ENCODE measurements around the gene RLN3. TPM values are rescaled to one million over a fixed set of nuclear protein-coding genes. Genes with fewer than 3 reads are reported as not detected.
A peak's percentile ranks its signal among the peaks of the same experiment; 100 is the strongest.

RLN3 gene
- total and polyA plus RNA-seq, 2 experiments from 2014 or later: not detected

DNA sequence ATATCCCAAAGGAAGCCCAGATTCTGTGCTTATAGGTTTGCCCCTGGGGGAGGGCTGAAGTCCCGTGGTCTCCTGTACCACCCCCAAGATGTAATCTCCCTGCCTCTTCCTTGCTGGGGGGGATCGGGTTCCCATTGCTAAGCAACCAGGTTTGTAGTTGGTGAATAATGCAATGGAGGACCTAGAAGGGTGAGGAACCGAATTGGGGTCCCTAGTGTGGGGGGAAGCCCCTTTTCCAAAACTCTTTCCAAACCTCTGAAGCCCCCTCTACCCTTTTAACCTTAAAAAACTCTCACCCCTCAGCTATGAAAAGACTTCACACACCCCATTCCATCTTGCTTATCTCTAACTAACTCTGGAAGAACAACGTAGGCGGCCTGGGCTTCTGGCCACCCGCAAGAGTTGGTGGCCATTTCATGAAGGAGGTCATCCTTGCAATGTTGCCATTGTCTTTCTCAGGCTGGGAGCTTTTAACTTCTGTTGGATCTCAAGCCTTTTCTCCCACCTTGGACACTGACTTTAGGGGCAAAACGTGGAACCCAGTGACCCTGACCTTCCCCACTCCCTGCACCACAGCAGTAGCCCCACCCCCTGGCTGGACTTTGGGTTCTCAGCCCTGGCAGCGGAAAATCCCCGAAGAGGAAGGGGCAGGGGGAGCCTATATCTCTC lies 33.3 kb downstream of the RLN3 start (continued):
- TF ChIP-seq, protein P1, sequence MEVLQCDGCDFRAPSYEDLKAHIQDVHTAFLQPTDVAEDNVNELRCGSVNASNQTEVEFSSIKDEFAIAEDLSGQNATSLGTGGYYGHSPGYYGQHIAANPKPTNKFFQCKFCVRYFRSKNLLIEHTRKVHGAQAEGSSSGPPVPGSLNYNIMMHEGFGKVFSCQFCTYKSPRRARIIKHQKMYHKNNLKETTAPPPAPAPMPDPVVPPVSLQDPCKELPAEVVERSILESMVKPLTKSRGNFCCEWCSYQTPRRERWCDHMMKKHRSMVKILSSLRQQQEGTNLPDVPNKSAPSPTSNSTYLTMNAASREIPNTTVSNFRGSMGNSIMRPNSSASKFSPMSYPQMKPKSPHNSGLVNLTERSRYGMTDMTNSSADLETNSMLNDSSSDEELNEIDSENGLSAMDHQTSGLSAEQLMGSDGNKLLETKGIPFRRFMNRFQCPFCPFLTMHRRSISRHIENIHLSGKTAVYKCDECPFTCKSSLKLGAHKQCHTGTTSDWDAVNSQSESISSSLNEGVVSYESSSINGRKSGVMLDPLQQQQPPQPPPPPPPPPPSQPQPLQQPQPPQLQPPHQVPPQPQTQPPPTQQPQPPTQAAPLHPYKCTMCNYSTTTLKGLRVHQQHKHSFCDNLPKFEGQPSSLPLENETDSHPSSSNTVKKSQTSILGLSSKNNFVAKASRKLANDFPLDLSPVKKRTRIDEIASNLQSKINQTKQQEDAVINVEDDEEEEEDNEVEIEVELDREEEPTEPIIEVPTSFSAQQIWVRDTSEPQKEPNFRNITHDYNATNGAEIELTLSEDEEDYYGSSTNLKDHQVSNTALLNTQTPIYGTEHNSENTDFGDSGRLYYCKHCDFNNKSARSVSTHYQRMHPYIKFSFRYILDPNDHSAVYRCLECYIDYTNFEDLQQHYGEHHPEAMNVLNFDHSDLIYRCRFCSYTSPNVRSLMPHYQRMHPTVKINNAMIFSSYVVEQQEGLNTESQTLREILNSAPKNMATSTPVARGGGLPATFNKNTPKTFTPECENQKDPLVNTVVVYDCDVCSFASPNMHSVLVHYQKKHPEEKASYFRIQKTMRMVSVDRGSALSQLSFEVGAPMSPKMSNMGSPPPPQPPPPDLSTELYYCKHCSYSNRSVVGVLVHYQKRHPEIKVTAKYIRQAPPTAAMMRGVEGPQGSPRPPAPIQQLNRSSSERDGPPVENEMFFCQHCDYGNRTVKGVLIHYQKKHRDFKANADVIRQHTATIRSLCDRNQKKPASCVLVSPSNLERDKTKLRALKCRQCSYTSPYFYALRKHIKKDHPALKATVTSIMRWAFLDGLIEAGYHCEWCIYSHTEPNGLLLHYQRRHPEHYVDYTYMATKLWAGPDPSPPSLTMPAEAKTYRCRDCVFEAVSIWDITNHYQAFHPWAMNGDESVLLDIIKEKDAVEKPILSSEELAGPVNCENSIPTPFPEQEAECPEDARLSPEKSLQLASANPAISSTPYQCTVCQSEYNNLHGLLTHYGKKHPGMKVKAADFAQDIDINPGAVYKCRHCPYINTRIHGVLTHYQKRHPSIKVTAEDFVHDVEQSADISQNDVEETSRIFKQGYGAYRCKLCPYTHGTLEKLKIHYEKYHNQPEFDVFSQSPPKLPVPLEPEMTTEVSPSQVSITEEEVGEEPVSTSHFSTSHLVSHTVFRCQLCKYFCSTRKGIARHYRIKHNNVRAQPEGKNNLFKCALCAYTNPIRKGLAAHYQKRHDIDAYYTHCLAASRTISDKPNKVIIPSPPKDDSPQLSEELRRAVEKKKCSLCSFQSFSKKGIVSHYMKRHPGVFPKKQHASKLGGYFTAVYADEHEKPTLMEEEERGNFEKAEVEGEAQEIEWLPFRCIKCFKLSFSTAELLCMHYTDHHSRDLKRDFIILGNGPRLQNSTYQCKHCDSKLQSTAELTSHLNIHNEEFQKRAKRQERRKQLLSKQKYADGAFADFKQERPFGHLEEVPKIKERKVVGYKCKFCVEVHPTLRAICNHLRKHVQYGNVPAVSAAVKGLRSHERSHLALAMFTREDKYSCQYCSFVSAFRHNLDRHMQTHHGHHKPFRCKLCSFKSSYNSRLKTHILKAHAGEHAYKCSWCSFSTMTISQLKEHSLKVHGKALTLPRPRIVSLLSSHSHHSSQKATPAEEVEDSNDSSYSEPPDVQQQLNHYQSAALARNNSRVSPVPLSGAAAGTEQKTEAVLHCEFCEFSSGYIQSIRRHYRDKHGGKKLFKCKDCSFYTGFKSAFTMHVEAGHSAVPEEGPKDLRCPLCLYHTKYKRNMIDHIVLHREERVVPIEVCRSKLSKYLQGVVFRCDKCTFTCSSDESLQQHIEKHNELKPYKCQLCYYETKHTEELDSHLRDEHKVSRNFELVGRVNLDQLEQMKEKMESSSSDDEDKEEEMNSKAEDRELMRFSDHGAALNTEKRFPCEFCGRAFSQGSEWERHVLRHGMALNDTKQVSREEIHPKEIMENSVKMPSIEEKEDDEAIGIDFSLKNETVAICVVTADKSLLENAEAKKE (CRISPR knock-in tag; IDR thresholded peaks at IDR 0.05): no peak

- Histone ChIP-seq H3K9me2 (ENCODE audit: insufficient read depth) (no peaks in the 10 kb centered on the region), H3K27me3 (ENCODE audit: insufficient read depth) (peaks cover 25% of the 10 kb centered on the region), H3K4me2 (no peak within 1 kb of the TSS), H3K27ac (ENCODE audit: low read depth) (no peak within 1 kb of the TSS), H3K36me3 (ENCODE audit: insufficient read depth) (no peaks in the 10 kb centered on the region), H3K4me1 (ENCODE audit: insufficient read depth) (peaks cover 8% of the 10 kb centered on the region; the same call in 1 of the 2 replicates), H3F3A (replicated peaks; ENCODE audit: low read depth) (0 out of 2 replicates have a peak, but pooled peaks cover 5% of the 10 kb centered on the region), H3K4me3 (no peak within 1 kb of the TSS), H2AFZ (peak within 1 kb of the TSS; percentile 66; the same call in 1 of the 2 replicates), H3K79me2 (replicated peaks; ENCODE audit: insufficient read depth) (no peaks in the 10 kb centered on the region), H4K20me1 (replicated peaks; ENCODE audit: insufficient read depth) (no peaks in the 10 kb centered on the region)
- no peaks in the 10 kb centered on the region for H3K36me3 Mint-ChIP-seq (ENCODE audit: low read depth)
- H3K9me3 Mint-ChIP-seq: no peaks in the 10 kb centered on the region
- ATAC-seq (no peak), DNase-seq (ENCODE audit: low spot score) (no peak)
- H3K27me3 Mint-ChIP-seq (ENCODE audit: insufficient read depth, low read depth, poor library complexity): peaks cover 29% of the 10 kb centered on the region
- peaks cover 11% of the 10 kb centered on the region for H3K4me1 Mint-ChIP-seq
- H3K4me3 Mint-ChIP-seq: no peak within 1 kb of the TSS
- no peak within 1 kb of the TSS for H3K27ac Mint-ChIP-seq
- TF ChIP-seq CTCF (conservative IDR thresholded peaks at IDR 0.05; ENCODE audit: low read depth in 2 of 2) (no peak), CREB1 (CRISPR knock-in tag; IDR thresholded peaks at IDR 0.05; ENCODE audit: low read depth) (no peak), EZH2 (IDR thresholded peaks at IDR 0.05; ENCODE audit: low read depth, unreplicated experiment) (no peak)
- TF ChIP-seq, protein P1 (CRISPR knock-in tag; IDR thresholded peaks at IDR 0.05): no peak
These were observed 34.0 kb downstream of the RLN3 start, which contains the start of gene PALM3 for GRCh38 chr19:14061751-14062557. PALM3 (minus strand) TSS chr19:14062076; CDS start chr19:14061980, 96 bp downstream.
